Measurements from ENCODE around the gene DUSP5.

DUSP5 gene

DNA sequence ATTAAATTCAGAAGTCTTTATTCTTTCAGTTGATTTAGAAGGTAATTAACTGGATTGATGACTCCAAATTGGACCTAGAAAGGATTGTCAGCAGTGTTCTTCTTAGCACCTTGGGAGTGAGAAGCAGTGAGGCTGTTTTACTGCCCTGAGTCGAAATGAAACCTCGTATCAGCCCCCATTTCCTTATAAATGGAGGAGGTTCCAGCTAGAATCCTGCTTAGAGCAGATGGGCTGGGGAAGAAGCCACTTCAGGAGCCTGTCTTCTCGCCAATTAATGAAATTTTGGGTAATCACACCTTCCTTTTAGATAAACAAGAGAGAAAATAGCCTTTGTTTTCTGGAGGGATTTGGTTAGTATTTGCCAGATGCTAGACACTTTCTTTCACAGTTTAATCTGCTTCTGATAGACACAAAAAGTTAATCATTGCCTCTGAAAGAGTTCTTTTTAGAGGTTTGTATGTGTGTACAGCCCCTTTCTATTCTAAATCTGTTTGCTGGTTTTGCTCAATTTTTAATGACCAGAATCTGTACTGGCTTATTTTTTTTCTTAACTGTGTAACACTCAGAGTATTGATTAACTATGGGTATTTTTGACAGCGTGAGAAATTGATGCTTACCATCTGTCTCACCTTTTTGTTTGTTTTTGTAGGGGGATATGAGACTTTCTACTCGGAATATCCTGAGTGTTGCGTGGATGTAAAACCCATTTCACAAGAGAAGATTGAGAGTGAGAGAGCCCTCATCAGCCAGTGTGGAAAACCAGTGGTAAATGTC lies 4.6 kb downstream of the DUSP5 start:
- no peak for DNase-seq

- peak; percentile 82 for DNase-seq
These were observed 5.2 kb downstream of the DUSP5 start for GRCh38 chr10:110502851-110503301.

DNA sequence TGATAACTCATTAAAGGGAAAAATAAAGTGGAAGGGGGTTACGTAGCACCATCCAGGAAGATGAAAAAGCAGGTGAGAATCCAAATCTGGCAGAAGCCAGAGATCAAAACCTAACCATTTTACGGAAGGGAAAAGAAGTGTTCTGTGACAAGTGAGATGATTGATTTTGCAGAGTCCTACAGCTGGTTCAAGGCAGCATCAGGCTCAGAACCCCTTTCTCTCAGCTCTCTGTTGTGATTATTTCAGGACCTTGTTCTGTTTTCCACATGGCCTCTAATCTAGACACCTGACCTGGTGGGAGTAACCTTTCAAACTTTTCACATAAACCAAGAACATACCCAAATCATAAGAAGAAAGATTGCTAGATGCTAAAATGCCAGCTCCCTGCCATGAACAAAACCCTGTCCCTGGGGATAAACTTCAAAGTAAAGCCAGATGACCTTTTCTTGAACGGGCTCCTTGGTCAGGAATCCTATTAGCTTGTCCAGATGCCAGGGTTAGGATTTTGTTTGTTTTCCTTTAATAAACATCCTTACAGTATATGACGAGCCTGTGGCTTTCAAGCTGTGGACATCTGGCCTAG lies 5.9 kb downstream of the DUSP5 start:
- DNase-seq: no peak

DNA sequence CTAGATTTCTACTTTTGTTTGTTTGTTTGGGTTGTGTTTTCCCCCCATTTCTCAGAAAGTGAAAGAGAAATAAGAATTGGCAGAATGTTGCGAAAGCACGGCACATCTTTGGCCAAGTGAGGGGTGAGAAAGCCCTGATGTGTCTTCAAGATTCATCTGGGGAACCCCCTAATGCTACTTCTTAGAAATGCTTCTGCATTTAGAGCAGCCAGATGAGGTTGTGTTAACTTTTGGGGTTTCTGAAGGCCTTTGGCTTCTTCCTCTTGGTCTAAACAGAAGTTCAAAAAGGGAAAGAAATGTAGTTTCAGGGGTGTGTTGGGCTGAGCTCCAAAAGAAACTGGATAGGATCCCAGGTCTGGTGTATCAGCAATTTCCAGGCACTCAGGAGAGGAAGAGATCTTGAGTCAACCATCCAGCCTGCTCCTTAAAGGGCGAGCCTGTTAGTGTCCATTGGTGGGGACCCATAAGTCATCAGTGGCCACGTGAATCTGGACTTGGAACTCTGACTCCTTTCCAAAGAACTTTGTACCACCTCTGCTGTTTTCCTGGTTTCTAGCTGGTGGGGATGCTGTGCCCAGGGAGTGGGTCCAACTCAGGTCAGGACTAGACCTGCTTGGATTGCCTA lies 6.5 kb downstream of the DUSP5 start:
- DNase-seq: peak; percentile 36

- no peak for DNase-seq
These were observed 7.5 kb downstream of the DUSP5 start for GRCh38 chr10:110505130-110505770.

DNA sequence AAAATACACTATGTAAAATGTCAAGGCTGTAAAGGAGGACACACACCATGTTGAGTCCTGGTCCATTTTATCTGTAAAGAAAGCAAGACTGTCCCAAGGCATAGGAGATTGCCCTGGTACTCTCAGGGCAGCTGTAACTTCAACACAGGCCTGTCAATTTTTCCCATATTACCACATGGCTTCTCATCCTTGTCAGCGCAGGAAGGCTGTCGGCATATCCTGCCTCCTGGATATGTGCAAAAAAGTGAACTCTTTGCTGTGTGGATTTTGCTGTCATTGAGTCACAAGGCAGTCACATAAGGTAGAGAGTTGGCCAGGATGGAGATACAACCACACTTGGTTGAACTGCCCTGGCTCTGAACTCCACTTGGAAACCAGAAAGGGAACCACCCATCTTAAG lies 8.7 kb downstream of the DUSP5 start:
- no peak for DNase-seq

GRCh38 chr10:110507346-110507745 lies 9.6 kb downstream of the DUSP5 start:
- no peak for DNase-seq

GRCh38 chr10:110508159-110508788 lies 10.6 kb downstream of the DUSP5 start:
- DNase-seq: no peak

DNA sequence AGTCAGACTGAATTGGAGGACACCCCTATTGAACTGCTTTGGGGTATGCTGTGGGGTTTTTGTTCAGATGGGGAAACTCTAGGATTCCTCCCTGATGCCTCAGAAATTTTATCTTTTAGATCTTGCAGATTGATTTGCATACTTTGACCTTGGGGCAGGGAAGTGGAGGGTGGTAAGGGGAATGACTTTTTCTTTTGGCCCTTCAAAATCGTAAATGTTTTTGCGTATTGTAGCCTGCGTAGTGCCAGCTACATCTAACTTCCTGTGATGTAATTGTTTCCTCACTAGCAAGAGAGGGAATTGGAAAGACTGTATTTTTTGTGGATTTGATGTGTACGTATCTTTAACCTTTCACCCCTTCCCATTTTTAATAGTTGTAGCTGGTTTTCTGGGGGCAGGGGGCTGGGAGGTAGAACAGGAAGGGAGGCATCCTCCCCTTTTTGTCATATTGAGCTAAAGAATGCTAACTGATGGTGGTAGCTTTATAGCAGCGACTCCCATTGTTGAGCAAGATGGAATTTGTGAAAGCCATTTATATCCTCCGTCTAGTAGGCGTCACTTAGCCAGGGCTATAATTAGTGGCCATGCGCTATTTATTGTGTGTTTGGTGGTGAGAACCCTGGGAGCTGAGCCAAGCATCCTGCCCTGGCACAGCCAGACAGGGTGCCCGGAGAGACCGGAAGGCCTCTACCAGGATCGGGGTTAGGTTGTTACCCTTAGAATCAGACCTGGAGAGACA lies 11.3 kb downstream of the DUSP5 start:
- DNase-seq: no peak

- DNase-seq: no peak
These were observed 11.9 kb downstream of the DUSP5 start for GRCh38 chr10:110509560-110509959.

GRCh38 chr10:110510086-110510485 lies 12.4 kb downstream of the DUSP5 start:
- DNase-seq: no peak

- DNase-seq: no peak
These were observed 13.0 kb downstream of the DUSP5 start for GRCh38 chr10:110510730-110511129.

DNA sequence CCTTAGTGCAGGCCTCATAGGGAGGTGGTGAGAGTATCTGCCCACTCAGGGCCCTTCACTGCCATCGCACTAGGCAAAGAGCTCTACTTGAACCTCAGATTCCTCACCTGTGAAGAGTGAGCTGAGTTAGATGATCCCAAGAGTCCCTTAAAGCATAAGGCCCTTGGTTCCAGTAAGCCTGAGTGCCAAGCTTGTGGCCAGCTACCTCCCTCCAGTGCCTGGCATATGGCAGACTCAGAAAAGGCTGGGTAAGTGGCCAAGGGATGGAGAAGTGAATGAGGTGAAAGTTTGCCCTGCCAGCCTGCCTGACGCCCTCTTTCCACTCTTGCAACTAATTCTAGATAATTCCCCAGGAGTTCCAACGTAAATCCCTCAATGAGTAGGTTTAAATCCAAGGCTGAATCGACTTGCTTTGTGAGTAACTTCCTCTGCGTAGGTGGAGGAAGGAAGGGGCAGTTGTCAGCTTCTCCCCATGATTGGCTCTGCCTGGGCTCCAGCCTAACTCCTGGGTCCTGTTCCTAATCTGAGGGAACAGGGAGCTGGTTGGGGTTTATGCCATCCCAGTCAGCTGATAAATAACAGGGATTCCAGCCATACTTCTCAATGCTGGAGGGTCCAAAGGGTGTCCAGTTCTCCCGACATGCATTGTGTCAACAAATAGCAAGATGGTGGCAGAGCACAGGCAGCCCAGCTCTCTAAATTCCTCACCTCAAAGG lies 14.2 kb downstream of the DUSP5 start:
- no peak for DNase-seq

DNA sequence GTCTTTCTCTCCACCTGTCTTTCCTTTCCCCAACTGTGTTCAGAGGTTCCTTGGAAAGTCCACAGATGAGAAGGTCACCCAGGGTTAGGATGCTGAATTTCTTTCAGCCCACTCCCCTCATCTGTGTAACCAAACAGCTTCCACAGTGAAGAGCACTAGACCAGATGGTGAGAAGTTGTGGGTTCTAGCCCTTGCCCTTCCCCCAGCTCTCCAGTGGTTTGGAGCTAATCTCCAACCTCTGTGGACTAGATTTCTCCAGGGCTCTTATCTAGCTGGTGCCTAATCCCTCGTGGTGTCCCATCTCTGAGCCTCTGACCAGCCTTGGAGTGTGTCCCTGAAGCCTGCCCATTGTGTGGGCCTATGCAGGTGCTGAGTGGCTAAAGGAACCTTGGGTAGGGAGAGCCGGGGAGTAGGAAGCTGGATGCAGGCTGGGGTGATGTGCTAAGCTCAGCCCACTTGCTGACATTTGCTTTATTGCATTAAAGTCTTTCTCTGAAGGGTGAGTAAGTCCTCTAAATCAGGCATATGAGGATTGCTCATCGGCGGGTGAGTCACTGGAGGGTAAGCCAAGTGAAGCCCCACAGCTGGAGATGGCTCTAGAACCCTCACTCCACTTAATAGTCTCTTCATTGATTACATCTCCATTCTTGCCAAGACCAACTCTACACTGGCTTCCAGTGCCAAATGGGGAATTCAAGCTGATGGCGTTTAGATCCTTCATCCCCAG lies 14.9 kb downstream of the DUSP5 start:
- DNase-seq: no peak

DNA sequence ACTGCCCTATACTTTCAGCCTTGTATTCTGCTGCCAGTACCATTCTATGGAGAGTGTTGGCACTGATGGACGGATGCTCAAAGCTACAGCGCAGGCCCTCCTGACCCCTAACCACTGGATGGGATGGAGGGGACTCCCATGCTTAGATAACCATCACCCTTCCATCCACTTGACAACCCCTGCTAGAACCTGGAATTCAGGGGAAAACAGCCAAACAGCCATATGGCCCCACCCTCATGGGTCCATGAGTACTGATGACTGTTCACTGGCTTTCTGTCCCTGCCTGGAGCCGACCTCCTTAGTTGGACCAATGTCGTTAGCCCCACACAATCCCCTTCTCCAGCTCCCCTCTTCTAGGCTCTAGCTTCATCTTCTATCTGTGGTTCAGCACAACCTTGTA lies 16.2 kb downstream of the DUSP5 start:
- DNase-seq: no peak

- no peak for DNase-seq
These were observed 17.1 kb downstream of the DUSP5 start for GRCh38 chr10:110514848-110515247.

- DNase-seq: no peak
These were observed 19.2 kb downstream of the DUSP5 start for GRCh38 chr10:110516815-110517492.

DNA sequence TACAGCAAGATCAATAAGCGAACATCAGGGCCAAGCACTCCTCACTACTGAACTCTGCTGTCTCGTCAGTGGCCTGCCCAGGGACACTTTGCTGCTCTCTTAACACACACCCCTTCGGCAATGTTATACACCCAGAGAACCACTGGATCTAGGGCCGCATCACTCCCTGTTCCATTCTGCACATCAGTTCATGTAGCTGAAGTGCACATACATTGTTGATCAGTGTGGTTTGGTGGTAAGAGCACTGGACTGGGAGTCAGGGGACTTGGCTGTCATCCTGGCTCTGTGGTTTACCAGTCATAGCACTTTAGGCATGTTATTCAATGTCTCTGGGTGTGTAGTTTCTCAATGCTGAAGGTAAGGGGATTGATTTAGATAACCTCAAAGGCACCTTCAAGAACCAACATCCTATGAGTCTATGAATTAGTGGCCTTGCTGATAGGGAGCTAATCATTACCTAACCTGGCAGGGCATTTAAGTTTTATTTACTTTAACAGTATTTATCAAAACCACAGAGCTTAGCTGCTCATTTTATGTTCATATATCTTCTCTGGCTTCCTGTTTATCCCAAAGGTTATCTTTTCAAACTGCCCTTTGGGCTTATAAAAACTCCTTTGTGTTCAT lies 24.8 kb downstream of the DUSP5 start:
- no peak for DNase-seq

GRCh38 chr10:110523736-110524135 lies 26.0 kb downstream of the DUSP5 start:
- DNase-seq: no peak

All from midbrain (tissue), 1 donor.